Measurements from ENCODE around the gene ARSG. TPM values are rescaled to one million over a fixed set of nuclear protein-coding genes. Genes with fewer than 3 reads are reported as not detected.

The ARSG gene
- total RNA-seq, 4 donors from 2014 or later = 6.1 to 8.9 (median 7.0) TPM

DNA sequence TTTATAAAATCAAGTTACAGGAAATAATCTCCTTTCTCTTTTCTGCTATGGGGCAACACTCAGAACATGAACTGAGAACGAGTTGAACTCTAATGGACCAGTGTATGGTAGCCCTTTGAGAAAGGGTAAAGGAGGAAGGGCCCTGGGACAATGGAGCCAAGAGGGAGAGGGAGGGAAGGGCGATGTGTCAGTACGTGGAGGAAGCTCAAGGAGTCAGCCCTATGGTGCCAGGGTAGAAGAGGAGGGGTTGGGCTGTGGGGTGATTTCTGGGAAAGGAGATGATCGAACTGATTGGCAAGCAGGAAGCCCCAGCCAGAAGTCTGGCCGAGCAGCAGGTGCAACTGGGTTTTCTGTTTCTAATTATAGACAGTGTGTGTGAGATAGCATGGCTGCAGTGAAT, 170.3 kb downstream of the ARSG start:
- H3K9me3 ChIP-seq = no peaks in the 10 kb centered on the region
- TF ChIP-seq CTCF (IDR thresholded peaks at IDR 0.05) (no peak), POLR2A (IDR thresholded peaks at IDR 0.05) (no peak)
- H3K27me3 ChIP-seq = no peaks in the 10 kb centered on the region
- peak overlapping the region in 2 of 4 donors; percentile 19 to 25 for H3K27ac ChIP-seq
- DNase-seq = no peak
- intact Hi-C loops (cut with DNase I) = loop anchor here (10.0 kb wide), 1 partner anchor 287 kb away; no protein-coding TSS in a partner anchor
- H3K36me3 ChIP-seq = no peaks in the 10 kb centered on the region
- H3K4me3 ChIP-seq = no peak overlapping the region
- 20 to 23% methylated on average over 5 of the region's 5 CpGs for WGBS, 2 donors
- H3K4me1 ChIP-seq = peaks cover 8 to 54% (median 22%) of the 10 kb centered on the region in 3 donors

DNA sequence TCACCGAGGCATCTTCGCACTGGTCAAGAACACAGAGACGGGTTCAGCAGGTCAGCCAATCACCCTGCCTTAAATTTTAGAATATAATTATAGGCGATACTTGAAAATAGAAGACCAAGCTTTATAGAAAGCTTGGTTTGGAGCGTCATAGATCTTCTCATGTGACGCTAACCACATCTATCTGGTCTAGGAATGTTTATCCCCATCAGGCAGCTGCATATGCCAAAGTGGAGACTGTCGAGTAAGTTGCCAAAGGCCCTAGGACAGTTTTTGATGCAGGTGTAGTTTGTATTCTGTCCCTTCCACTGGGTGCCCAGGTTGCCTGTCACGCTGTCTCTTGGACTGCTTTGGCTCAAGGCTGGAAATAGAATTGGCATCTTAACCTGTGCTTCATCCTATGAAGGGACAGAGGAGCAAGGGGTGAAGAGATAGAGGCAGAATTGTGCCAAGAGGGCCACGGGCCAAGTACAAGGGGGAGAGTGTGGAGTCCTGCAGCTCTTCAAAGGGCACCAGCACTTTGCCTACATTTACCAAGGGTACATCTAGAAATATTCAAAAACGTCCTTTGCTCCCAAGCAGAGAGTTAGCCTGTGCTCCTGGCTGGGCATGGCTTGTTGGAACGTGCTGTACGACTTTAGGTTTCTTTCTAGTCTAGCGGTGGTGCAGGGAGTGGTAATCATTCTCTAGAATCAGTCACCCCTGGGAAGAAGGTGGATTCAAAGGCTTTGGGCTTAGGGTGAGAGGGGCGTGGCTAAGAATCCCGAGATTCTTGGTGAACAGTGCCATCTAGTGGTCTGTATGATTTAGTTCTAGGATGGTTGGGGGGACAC, 171.3 kb downstream of the ARSG start:
- DNase-seq = no peak
- TF ChIP-seq POLR2A (IDR thresholded peaks at IDR 0.05) (peak in 1 of 4 donors; percentile 34), CTCF (IDR thresholded peaks at IDR 0.05) (peak in 5 of 6 experiments; percentile 70 to 88 (median 74))
- H3K27ac ChIP-seq = peak overlapping the region in 2 of 4 donors; percentile 15 to 68
- no peaks in the 10 kb centered on the region for H3K9me3 ChIP-seq
- 39 to 41% methylated on average over 14 of the region's 15 CpGs for WGBS, 2 donors
- H3K4me1 ChIP-seq = peaks cover 4 to 49% (median 21%) of the 10 kb centered on the region in 3 donors
- H3K4me3 ChIP-seq = no peak overlapping the region
- intact Hi-C loops (cut with DNase I) = loop anchor here (10.0 kb wide), 1 partner anchor 288 kb away; no protein-coding TSS in a partner anchor
- H3K36me3 ChIP-seq = no peaks in the 10 kb centered on the region
- no peaks in the 10 kb centered on the region for H3K27me3 ChIP-seq

- peaks cover 4 to 43% (median 17%) of the 10 kb centered on the region in 3 donors for H3K4me1 ChIP-seq
- no peak overlapping the region for H3K4me3 ChIP-seq
- WGBS, 2 donors = 48 to 51% methylated on average over 6 of the region's 6 CpGs
- intact Hi-C loops (cut with DNase I) = loop anchor here (10.0 kb wide), 1 partner anchor 289 kb away; no protein-coding TSS in a partner anchor
- TF ChIP-seq POLR2A (IDR thresholded peaks at IDR 0.05) = no peak
- TF ChIP-seq CTCF (IDR thresholded peaks at IDR 0.05) = peak in 1 of 6 experiments; percentile 63
- no peaks in the 10 kb centered on the region for H3K27me3 ChIP-seq
- H3K9me3 ChIP-seq = no peaks in the 10 kb centered on the region
- no peaks in the 10 kb centered on the region for H3K36me3 ChIP-seq
- DNase-seq = no peak
- H3K27ac ChIP-seq = no peak overlapping the region
These were observed 172.1 kb downstream of the ARSG start for GRCh38 chr17:68463211-68464019.

DNA sequence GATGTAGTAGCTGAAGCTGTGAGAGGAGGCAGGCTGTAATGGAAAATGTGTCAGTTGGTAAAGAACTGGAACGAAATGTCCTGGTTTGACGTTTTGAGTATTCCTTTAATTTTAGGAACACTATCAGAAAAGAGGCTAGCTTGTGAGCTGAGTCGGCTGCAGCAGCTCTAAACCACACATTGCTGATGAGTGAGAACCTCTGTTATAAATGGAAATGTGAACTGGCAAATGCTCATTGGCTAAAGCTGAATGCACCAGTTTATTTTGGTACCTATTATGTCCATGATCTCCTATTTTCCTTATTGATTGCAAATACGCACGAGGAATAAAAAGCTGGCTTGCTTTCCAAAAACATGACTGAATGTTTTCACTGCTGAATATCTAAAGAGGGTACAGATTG, 177.0 kb downstream of the ARSG start:
- Histone ChIP-seq H3K27me3 (no peaks in the 10 kb centered on the region), H3K4me3 (no peak overlapping the region), H3K9me3 (no peaks in the 10 kb centered on the region), H3K4me1 (peaks cover 0 to 9% (median 3%) of the 10 kb centered on the region in 3 donors), H3K27ac (no peak overlapping the region), H3K36me3 (no peaks in the 10 kb centered on the region)
- DNase-seq = no peak
- intact Hi-C loops (cut with DNase I) = loop anchor here (10.0 kb wide), 1 partner anchor 294 kb away; no protein-coding TSS in a partner anchor
- 51 to 58% methylated on average over 5 of the region's 5 CpGs for WGBS, 2 donors
- TF ChIP-seq POLR2A (IDR thresholded peaks at IDR 0.05) = no peak
- no peak for TF ChIP-seq CTCF (IDR thresholded peaks at IDR 0.05)
